Suprapubic skin (tissue), 4 donors: ENCODE data around the gene DLL4. TPM values are rescaled to one million over a fixed set of nuclear protein-coding genes. Genes with fewer than 3 reads are reported as not detected.

Experiments used
- DNase-seq, 2 donors: peaks; one replicate each; pipeline ENCODE4 v3.0.0-alpha.2; 2019; ENCODE audit warnings: low spot score in 2 of 2
- H3K27ac ChIP-seq: fragments of 200-600 bp; sonication (generic); one replicate; pipeline ENCODE4 v1.5.1; 2019
- H3K27me3 ChIP-seq: fragments of 200-600 bp; sonication (generic); one replicate; pipeline ENCODE4 v1.5.1; 2019
- H3K36me3 ChIP-seq: fragments of 200-600 bp; sonication (generic); one replicate; pipeline ENCODE4 v1.5.1; 2019
- H3K4me1 ChIP-seq: fragments of 200-600 bp; sonication (generic); one replicate; pipeline ENCODE4 v1.5.1; 2019
- H3K4me3 ChIP-seq: fragments of 200-600 bp; sonication (generic); one replicate; pipeline ENCODE4 v1.5.1; 2019; ENCODE audit warnings: mild to moderate bottlenecking
- H3K9me3 ChIP-seq: fragments of 200-600 bp; sonication (generic); one replicate; pipeline ENCODE4 v1.5.1; 2019
- EP300 ChIP-seq: sonication (generic); formaldehyde crosslinking; IDR thresholded peaks from one replicate; pipeline ENCODE4 v1.6.1; 2017; ENCODE audit warnings: antibody characterized with exemption
- POLR2A ChIP-seq, 2 donors: fragments of 450-650 bp; IDR thresholded peaks; one replicate each; pipeline ENCODE4 v1.6.1; 2017; ENCODE audit warnings: antibody characterized with exemption in 2 of 2, mild to moderate bottlenecking in 2 of 2, moderate library complexity in 2 of 2
- POLR2AphosphoS5 ChIP-seq, 3 donors: sonication (generic); formaldehyde crosslinking; IDR thresholded peaks; one replicate each; pipeline ENCODE4 v1.6.1; 2017; ENCODE audit warnings: antibody characterized with exemption in 3 of 3
- WGBS: methylation state at CpG from one replicate; pipeline ENCODE4 v1.1.5; 2018; 5-methylcytosine and 5-hydroxymethylcytosine counted together
- total RNA-seq, 4 donors: library from RNA; depleted of rRNA; stranded (reverse); fragments of >200 nt; gene quantifications; one replicate each; pipeline ENCODE4 v1.1.0, GENCODE V29; 2016
- TF ChIP-seq, protein P1 (sequence below), 2 donors: fragments of 200-600 bp in 1 of 2; fragments of 450-650 bp in 1 of 2; sonication (generic) in 1 of 2; IDR thresholded peaks; one replicate each; pipeline ENCODE4 v1.5.1; 2016 to 2019; ENCODE audit warnings: antibody characterized with exemption in 2 of 2, mild to moderate bottlenecking in 1 of 2, moderate library complexity in 1 of 2

The DLL4 gene
- total RNA-seq, 4 donors from 2014 or later: 0.47 to 5.3 (median 2.6) TPM

DNA sequence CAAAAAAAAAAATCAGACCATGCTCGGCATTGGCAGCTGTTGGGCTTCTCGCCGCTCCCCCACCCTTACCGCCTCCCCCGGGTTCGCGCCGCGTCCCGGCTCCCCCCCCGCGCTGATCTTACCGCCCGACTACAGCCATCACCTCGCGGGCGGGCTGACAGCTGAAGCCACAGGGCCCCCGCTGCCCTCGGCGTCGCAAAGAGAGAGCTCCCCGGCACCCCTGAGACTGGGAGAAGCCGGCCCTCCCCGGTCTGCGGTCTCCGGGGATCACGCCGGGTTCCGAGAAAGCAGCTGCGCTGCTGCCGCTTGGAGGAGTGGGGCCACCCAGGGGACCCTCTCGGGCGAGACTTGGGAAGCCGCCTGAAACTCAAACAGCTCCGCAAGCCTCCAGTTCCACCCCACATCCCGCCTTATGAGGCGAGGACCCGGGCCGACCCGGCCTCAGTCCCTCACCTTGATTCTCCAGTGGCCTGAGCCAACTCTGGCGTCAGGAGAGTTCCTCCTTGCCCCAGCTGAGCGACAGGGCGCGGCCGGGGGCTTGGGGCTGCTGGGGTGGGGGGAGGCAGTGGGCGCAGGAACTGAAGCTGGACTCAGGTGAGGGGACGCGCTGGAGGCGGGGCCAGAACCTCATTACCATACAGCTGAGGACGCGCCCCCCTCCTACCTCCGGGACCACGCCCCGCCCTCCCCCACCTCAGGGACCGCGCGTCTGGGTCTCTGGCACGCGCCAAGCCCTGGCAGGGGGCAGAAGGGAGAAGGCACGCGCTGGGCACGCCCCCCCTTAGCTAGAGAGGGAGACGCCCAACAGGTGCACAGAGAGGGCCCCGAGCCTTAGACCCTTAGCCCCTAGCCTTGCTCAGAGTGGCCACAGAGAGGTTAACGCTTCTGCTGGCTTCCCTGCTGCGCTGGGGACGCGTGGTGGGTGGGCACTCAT lies 1.0 kb upstream of the DLL4 start:
- no peak overlapping the region for H3K27ac ChIP-seq
- WGBS: 2% methylated on average over 25 of the region's 68 CpGs
- H3K27me3 ChIP-seq: peaks cover 81% of the 10 kb centered on the region
- no peaks in the 10 kb centered on the region for H3K9me3 ChIP-seq
- H3K36me3 ChIP-seq: no peaks in the 10 kb centered on the region
- DNase-seq: no peak
- no peak for TF ChIP-seq POLR2A (IDR thresholded peaks at IDR 0.05)
- TF ChIP-seq EP300: no peak
- no peak for TF ChIP-seq POLR2AphosphoS5 (IDR thresholded peaks at IDR 0.05)
- H3K4me1 ChIP-seq: peaks cover 57% of the 10 kb centered on the region
- peak overlapping the region; percentile 65 for H3K4me3 ChIP-seq

DNA sequence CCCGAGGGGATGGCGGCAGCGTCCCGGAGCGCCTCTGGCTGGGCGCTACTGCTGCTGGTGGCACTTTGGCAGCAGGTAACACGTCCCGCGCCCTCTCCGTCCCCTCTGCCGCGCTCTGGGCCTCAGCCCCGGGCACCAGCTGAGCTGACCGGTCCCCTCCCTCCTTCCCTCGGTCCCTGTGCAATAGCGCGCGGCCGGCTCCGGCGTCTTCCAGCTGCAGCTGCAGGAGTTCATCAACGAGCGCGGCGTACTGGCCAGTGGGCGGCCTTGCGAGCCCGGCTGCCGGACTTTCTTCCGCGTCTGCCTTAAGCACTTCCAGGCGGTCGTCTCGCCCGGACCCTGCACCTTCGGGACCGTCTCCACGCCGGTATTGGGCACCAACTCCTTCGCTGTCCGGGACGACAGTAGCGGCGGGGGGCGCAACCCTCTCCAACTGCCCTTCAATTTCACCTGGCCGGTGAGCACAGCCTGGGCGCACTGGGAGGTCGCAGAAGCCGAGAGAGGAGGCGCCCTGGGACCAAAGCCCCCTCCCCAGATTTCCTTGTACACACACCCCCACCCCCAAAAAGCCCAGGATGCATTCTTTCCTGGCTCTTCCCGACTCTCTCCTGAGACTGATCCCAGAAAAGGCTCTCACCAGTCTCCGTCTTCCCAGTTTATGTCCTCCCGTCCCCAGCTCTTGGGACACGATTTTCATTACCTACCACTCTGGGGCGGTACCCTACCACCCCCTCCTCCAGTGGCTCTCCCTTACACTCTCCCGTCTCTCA lies 705 bp downstream of the DLL4 start:
- Histone ChIP-seq H3K36me3 (no peaks in the 10 kb centered on the region), H3K9me3 (no peaks in the 10 kb centered on the region), H3K4me1 (peaks cover 57% of the 10 kb centered on the region), H3K4me3 (peak overlapping the region; percentile 65), H3K27ac (no peak overlapping the region), H3K27me3 (peaks cover 75% of the 10 kb centered on the region)
- peak in 1 of 2 donors; percentile 73 for DNase-seq
- TF ChIP-seq POLR2A (IDR thresholded peaks at IDR 0.05): no peak
- TF ChIP-seq, protein P1, sequence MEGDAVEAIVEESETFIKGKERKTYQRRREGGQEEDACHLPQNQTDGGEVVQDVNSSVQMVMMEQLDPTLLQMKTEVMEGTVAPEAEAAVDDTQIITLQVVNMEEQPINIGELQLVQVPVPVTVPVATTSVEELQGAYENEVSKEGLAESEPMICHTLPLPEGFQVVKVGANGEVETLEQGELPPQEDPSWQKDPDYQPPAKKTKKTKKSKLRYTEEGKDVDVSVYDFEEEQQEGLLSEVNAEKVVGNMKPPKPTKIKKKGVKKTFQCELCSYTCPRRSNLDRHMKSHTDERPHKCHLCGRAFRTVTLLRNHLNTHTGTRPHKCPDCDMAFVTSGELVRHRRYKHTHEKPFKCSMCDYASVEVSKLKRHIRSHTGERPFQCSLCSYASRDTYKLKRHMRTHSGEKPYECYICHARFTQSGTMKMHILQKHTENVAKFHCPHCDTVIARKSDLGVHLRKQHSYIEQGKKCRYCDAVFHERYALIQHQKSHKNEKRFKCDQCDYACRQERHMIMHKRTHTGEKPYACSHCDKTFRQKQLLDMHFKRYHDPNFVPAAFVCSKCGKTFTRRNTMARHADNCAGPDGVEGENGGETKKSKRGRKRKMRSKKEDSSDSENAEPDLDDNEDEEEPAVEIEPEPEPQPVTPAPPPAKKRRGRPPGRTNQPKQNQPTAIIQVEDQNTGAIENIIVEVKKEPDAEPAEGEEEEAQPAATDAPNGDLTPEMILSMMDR (IDR thresholded peaks at IDR 0.05): no peak
- no peak for TF ChIP-seq POLR2AphosphoS5 (IDR thresholded peaks at IDR 0.05)
- no peak for TF ChIP-seq EP300
- 0% methylated on average over 6 of the region's 56 CpGs for WGBS

DNA sequence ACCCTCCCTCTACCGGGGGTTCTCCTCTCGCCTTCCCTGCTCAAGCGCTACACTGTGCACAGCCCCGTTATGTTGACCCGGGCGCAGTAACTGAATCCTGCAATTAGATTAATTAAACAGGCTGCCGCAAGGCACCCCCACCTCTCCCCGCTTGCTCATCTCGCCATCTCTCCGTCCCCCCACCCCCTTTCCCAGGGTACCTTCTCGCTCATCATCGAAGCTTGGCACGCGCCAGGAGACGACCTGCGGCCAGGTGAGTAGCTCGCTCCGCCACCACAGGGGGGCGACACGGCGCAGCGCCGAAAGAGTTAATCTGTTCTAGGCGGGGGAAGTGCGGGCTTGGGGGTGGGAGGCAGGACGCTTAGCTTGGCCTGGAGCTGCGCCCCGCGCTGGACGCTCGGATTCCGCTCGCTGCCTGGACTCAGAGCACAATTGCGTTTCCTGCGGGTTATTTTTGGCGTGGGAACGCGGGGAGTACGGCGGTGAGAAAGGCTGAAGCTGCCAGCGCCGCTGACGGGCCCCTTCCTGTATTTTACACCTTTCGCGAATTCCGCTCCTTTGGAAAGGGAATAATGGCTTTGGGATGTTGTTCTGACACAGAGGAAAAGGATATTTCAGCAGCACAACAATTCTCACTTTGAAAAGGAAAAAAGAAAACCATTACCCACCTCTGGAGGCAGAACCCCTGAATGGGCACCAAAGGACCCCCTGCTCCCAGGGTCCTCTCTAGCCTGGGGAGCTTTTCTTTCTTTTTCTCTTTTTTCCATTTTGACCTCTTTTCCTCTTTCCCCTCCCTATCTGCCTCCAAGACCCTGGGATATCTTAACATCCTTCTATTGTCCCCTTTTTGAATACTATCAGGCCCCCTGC lies 1.5 kb downstream of the DLL4 start:
- H3K27me3 ChIP-seq: peaks cover 68% of the 10 kb centered on the region
- peak in 1 of 2 donors; percentile 66 for DNase-seq
- H3K9me3 ChIP-seq: no peaks in the 10 kb centered on the region
- WGBS: 1% methylated on average over 44 of the region's 46 CpGs
- no peaks in the 10 kb centered on the region for H3K36me3 ChIP-seq
- no peak overlapping the region for H3K27ac ChIP-seq
- peak overlapping the region; percentile 65 for H3K4me3 ChIP-seq
- H3K4me1 ChIP-seq: peaks cover 54% of the 10 kb centered on the region
- TF ChIP-seq POLR2A (IDR thresholded peaks at IDR 0.05) (no peak), EP300 (no peak)
- TF ChIP-seq, protein P1 (IDR thresholded peaks at IDR 0.05): peak in 1 of 2 donors; percentile 36

DNA sequence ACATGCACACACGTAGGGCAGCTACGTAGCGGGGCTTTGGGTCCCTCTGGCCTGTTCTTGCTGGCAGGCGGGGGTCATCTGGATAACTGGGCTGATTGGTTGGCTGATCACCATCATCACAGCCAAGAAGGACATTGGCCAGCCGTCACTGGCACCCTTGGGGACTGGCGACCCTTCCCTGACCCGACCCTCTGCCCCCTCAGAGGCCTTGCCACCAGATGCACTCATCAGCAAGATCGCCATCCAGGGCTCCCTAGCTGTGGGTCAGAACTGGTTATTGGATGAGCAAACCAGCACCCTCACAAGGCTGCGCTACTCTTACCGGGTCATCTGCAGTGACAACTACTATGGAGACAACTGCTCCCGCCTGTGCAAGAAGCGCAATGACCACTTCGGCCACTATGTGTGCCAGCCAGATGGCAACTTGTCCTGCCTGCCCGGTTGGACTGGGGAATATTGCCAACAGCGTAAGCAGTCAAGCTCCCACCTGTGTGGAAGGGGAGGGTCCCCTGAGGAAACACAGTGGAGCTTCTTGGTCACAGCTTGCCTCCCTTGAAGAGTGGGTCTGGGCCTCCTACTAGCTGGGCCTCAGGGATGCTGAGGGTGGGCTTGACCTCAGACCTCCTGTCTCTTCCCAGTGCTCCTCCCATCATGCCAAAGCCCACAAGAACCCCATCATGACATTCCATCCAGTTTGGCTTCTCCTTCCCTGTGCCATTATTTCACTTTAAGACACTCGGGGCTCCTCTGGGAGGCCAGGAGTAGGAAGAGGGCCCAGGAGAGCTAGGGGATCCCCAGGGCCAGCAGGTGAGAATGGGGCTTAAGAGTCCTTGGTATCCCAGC lies 2.4 kb downstream of the DLL4 start:
- H3K27me3 ChIP-seq: peaks cover 59% of the 10 kb centered on the region
- H3K4me1 ChIP-seq: peaks cover 45% of the 10 kb centered on the region
- no peaks in the 10 kb centered on the region for H3K9me3 ChIP-seq
- DNase-seq: no peak
- no peak for TF ChIP-seq POLR2AphosphoS5 (IDR thresholded peaks at IDR 0.05)
- TF ChIP-seq EP300: no peak
- TF ChIP-seq POLR2A (IDR thresholded peaks at IDR 0.05): no peak
- TF ChIP-seq, protein P1 (IDR thresholded peaks at IDR 0.05): no peak
- 70% methylated on average over 9 of the region's 16 CpGs for WGBS
- H3K27ac ChIP-seq: no peak overlapping the region
- no peaks in the 10 kb centered on the region for H3K36me3 ChIP-seq
- H3K4me3 ChIP-seq: peak overlapping the region; percentile 65
